Islet of Langerhans (tissue), 1 donor: ENCODE data around the gene LYRM7.
"Not testable (repeated sequence)": the region's sequence is repeated elsewhere in the genome, so short reads cannot be mapped to it uniquely, and the experiment has no call there.

Experiments
- FAIRE-seq: peaks from one replicate; lab custom pipeline; 2011; peaks lifted over from hg19 to GRCh38; lab: Jason Lieb, UNC

Gene LYRM7

GRCh38 chr5:131180407-131180806 is 9.7 kb downstream of the LYRM7 start:
- peak; percentile 60 for FAIRE-seq

GRCh38 chr5:131182839-131183238 is 12.1 kb downstream of the LYRM7 start:
- no peak for FAIRE-seq

GRCh38 chr5:131185523-131186104 is 14.9 kb downstream of the LYRM7 start:
- no peak for FAIRE-seq

GRCh38 chr5:131186561-131187256 is 16.0 kb downstream of the LYRM7 start:
- peak; percentile 94 for FAIRE-seq

GRCh38 chr5:131193106-131193505 is 22.4 kb downstream of the LYRM7 start:
- FAIRE-seq: no peak

- not testable (repeated sequence) for FAIRE-seq
Measured at GRCh38 chr5:131193897-131194296, 23.2 kb downstream of the LYRM7 start.

GRCh38 chr5:131194725-131195124 is 24.0 kb downstream of the LYRM7 start:
- FAIRE-seq: no peak

- no peak for FAIRE-seq
Measured at GRCh38 chr5:131195696-131196095, 25.0 kb downstream of the LYRM7 start.

GRCh38 chr5:131196331-131196730 is 25.6 kb downstream of the LYRM7 start:
- FAIRE-seq: no peak

- no peak for FAIRE-seq
Measured at GRCh38 chr5:131198625-131199024, 27.9 kb downstream of the LYRM7 start.

GRCh38 chr5:131200560-131200959 is 29.8 kb downstream of the LYRM7 start:
- FAIRE-seq: no peak

GRCh38 chr5:131204964-131205363 is 34.2 kb downstream of the LYRM7 start:
- no peak for FAIRE-seq

GRCh38 chr5:131206061-131206460 is 35.3 kb downstream of the LYRM7 start:
- no peak for FAIRE-seq

GRCh38 chr5:131206772-131207171 is 36.0 kb downstream of the LYRM7 start:
- no peak for FAIRE-seq

- no peak for FAIRE-seq
Measured at GRCh38 chr5:131209175-131209505, 38.4 kb downstream of the LYRM7 start.

- peak; percentile 97 for FAIRE-seq
Measured at GRCh38 chr5:131209506-131210150, 38.9 kb downstream of the LYRM7 start.

- no peak for FAIRE-seq
Measured at GRCh38 chr5:131210151-131210510, 39.4 kb downstream of the LYRM7 start.

- FAIRE-seq: no peak
Measured at GRCh38 chr5:131211669-131212068, 40.9 kb downstream of the LYRM7 start.

- no peak for FAIRE-seq
Measured at GRCh38 chr5:131212471-131213021, 41.8 kb downstream of the LYRM7 start.

GRCh38 chr5:131214609-131215227 is 44.0 kb downstream of the LYRM7 start:
- FAIRE-seq: peak; percentile 70

GRCh38 chr5:131217791-131218190 is 47.0 kb downstream of the LYRM7 start:
- no peak for FAIRE-seq

- FAIRE-seq: no peak
Measured at GRCh38 chr5:131218392-131218791, 47.6 kb downstream of the LYRM7 start.

- FAIRE-seq: no peak
Measured at GRCh38 chr5:131220566-131220965, 49.8 kb downstream of the LYRM7 start.
